ENCODE results near the gene NSUN6. TPM values are rescaled to one million over a fixed set of nuclear protein-coding genes. Genes with fewer than 3 reads are reported as not detected.
"Not testable (repeated sequence)": the region's sequence is repeated elsewhere in the genome, so short reads cannot be mapped to it uniquely, and the experiment has no call there.

Gene NSUN6
- total RNA-seq, 2 donors from 2014 or later, result 18.2 to 19.2 TPM

DNA sequence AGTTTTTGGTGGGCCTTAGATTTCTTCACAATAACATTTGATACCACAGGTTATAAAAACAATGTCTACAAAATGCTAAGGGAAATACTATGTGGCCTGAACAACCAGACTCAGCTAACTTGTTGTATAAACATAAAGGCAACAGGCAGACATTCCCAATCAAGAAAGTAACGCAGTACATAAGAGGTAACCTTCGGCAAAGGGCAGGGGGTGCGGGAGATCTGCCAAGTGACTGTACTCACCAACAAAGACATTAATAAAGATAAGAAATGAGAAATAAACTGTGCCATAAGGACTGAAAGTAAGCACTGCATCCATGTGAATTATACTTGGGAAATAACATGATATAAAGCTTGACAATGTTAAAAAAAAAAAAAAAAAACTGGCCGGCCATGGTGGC lies 15.4 kb downstream of the NSUN6 start:
- Mint-ChIP-seq H3K36me3 (peaks cover 4 to 11% of the 10 kb centered on the region in 2 donors), H3K9me3 (no peaks in the 10 kb centered on the region), H3K27ac (no peak overlapping the region)
- DNase-seq (ENCODE audit: low spot score in 2 of 2) (no peak), ATAC-seq (no peak)

DNA sequence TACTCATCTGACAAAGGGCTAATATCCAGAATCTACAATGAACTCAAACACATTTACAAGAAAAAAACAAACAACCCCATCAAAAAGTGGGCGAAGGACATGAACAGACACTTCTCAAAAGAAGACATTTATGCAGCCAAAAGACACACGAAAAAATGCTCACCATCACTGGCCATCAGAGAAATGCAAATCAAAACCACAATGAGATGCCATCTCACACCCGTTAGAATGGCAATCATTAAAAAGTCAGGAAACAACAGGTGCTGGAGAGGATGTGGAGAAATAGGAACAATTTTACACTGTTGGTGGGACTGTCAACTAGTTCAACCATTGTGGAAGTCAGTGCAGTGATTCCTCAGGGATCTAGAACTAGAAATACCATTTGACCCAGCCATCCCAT lies 18.9 kb downstream of the NSUN6 start:
- not testable (repeated sequence) for H3K9me3 Mint-ChIP-seq; DNase-seq (ENCODE audit: low spot score in 2 of 2); H3K27ac Mint-ChIP-seq; ATAC-seq
- peaks cover 9 to 11% of the 10 kb centered on the region in 2 donors for H3K36me3 Mint-ChIP-seq

DNA sequence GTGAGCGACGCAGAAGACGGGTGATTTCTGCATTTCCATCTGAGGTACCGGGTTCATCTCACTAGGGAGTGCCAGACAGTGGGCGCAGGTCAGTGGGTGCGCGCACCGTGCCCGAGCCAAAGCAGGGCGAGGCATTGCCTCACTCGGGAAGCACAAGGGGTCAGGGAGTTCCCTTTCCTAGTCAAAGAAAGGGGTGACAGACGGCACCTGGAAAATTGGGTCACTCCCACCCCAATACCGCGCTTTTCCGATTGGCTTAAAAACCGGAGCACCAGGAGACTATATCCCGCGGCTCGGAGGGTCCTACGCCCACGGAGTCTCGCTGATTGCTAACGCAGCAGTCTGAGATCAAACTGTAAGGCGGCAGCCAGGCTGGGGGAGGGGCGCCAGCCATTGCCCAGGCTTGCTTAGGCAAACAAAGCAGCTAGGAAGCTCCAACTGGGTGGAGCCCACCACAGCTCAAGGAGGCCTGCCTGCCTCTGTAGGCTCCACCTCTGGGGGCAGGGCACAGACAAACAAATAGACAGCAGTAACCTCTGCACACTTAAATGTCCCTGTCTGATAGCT lies 23.9 kb downstream of the NSUN6 start:
- not testable (repeated sequence) for H3K9me3 Mint-ChIP-seq, ATAC-seq
- Mint-ChIP-seq H3K36me3 (peaks cover 7 to 12% of the 10 kb centered on the region in 2 donors), H3K27ac (peak overlapping the region in 1 of 2 donors; percentile 69)
- DNase-seq (ENCODE audit: low spot score in 2 of 2), result peak; percentile 53 to 56

DNA sequence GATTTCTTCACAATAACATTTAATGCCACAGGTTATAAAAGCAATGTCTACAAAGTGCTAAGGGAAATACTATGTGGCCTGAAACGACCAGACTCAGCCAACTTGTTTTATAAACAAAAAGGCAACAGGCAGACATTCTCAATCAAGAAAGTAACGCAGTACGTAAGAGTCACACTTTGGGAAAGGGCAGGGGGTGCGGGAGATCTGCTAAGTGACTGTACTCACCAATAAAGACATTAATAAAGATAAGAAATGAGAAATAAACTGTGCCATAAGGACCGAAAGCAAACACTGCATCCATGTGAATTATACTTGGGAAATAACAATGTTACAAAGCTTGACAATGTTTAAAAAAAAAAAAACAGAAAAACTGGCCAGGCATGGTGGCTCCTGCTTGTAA lies 25.5 kb downstream of the NSUN6 start:
- no peaks in the 10 kb centered on the region for H3K9me3 Mint-ChIP-seq
- ATAC-seq (no peak), DNase-seq (ENCODE audit: low spot score in 2 of 2) (no peak)
- H3K27ac Mint-ChIP-seq, result no peak overlapping the region
- H3K36me3 Mint-ChIP-seq, result peaks cover 13 to 18% of the 10 kb centered on the region in 2 donors

GRCh38 chr10:18623671-18624070 lies 27.7 kb downstream of the NSUN6 start:
- ATAC-seq; H3K27ac Mint-ChIP-seq; H3K9me3 Mint-ChIP-seq; DNase-seq (ENCODE audit: low spot score in 2 of 2): not testable (repeated sequence)
- H3K36me3 Mint-ChIP-seq, result peaks cover 19 to 32% of the 10 kb centered on the region in 2 donors

DNA sequence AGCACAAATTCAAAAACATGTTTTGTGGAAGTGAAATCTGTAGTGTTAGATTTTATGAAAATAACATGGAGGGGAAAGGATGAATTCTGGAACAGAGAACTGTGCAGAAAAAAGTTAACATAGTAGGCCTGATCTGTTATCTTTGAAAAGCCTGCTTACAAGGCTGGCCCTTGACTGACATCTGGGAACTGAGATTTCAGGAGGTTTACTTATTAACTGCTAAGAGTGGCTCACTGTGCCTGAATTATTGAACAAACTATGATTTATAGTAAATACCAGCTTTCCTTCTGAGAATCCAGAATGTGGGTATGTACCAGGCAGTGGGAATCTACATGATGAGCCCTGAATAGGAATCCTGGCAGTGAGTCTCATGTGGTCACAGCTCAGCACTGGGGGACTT lies 30.5 kb downstream of the NSUN6 start:
- no peak for ATAC-seq
- no peak overlapping the region for H3K27ac Mint-ChIP-seq
- peaks cover 22 to 36% of the 10 kb centered on the region in 2 donors for H3K36me3 Mint-ChIP-seq
- DNase-seq (ENCODE audit: low spot score in 2 of 2), result no peak
- H3K9me3 Mint-ChIP-seq, result no peaks in the 10 kb centered on the region

DNA sequence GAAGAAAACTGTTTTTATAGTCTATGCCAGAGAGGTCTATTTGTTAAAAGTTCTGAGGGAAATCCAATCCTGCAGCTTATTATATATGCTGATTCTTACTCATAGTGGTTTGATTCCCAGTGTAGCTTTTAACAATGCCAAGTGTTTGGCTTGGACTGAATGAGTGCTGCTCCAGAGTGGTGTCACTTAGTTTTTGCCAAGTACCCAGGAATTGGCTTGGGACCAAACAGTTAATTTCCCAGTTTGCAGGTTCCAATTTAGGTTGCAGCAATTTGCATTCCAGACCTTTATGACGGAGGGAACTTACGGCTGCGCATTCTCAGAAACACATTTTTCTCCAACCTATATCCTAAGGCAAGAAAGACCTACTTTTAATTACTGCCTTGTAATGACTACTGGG lies 32.4 kb downstream of the NSUN6 start:
- no peaks in the 10 kb centered on the region for H3K9me3 Mint-ChIP-seq
- no peak for ATAC-seq
- peaks cover 28 to 36% of the 10 kb centered on the region in 2 donors for H3K36me3 Mint-ChIP-seq

GRCh38 chr10:18616337-18616736 lies 35.0 kb downstream of the NSUN6 start:
- peaks cover 37 to 41% of the 10 kb centered on the region in 2 donors for H3K36me3 Mint-ChIP-seq
- no peak for DNase-seq (ENCODE audit: low spot score in 2 of 2)
- no peak for ATAC-seq
- H3K27ac Mint-ChIP-seq, result no peak overlapping the region
- H3K9me3 Mint-ChIP-seq, result no peaks in the 10 kb centered on the region

More for the DNA sequence above, 32.4 kb downstream of the NSUN6 start:
- DNase-seq (ENCODE audit: low spot score in 2 of 2), result no peak
- H3K27ac Mint-ChIP-seq, result no peak overlapping the region

- Mint-ChIP-seq H3K9me3 (no peaks in the 10 kb centered on the region), H3K36me3 (peaks cover 33 to 36% of the 10 kb centered on the region in 2 donors), H3K27ac (no peak overlapping the region)
- ATAC-seq, result no peak
- DNase-seq (ENCODE audit: low spot score in 2 of 2), result no peak
Observed at GRCh38 chr10:18615618-18616017, 35.8 kb downstream of the NSUN6 start.

GRCh38 chr10:18611168-18611567 lies 40.2 kb downstream of the NSUN6 start:
- H3K27ac Mint-ChIP-seq, result no peak overlapping the region
- ATAC-seq (no peak), DNase-seq (ENCODE audit: low spot score in 2 of 2) (no peak)
- peaks cover 12 to 22% of the 10 kb centered on the region in 2 donors for H3K36me3 Mint-ChIP-seq
- no peaks in the 10 kb centered on the region for H3K9me3 Mint-ChIP-seq

- no peak for ATAC-seq
- Mint-ChIP-seq H3K9me3 (no peaks in the 10 kb centered on the region), H3K36me3 (peaks cover 12 to 22% of the 10 kb centered on the region in 2 donors), H3K27ac (no peak overlapping the region)
- no peak for DNase-seq (ENCODE audit: low spot score in 2 of 2)
Observed at GRCh38 chr10:18610517-18610916, 40.9 kb downstream of the NSUN6 start.

- DNase-seq (ENCODE audit: low spot score in 2 of 2) (no peak), ATAC-seq (no peak)
- Mint-ChIP-seq H3K36me3 (peaks cover 12 to 15% of the 10 kb centered on the region in 2 donors), H3K27ac (no peak overlapping the region), H3K9me3 (no peaks in the 10 kb centered on the region)
Observed at GRCh38 chr10:18608596-18608995, 42.8 kb downstream of the NSUN6 start.

- peaks cover 12 to 18% of the 10 kb centered on the region in 2 donors for H3K36me3 Mint-ChIP-seq
- ATAC-seq (peak; percentile 26 to 38), DNase-seq (ENCODE audit: low spot score in 2 of 2) (no peak)
Observed at GRCh38 chr10:18607503-18608378, 43.6 kb downstream of the NSUN6 start.

GRCh38 chr10:18606051-18606695 lies 45.2 kb downstream of the NSUN6 start:
- Mint-ChIP-seq H3K36me3 (peaks cover 0 to 6% of the 10 kb centered on the region in 2 donors), H3K27ac (no peak overlapping the region), H3K9me3 (no peaks in the 10 kb centered on the region)
- ATAC-seq (no peak), DNase-seq (ENCODE audit: low spot score in 2 of 2) (no peak)

More at GRCh38 chr10:18607503-18608378, 43.6 kb downstream of the NSUN6 start:
- H3K9me3 Mint-ChIP-seq, result no peaks in the 10 kb centered on the region
- H3K27ac Mint-ChIP-seq, result no peak overlapping the region

DNA sequence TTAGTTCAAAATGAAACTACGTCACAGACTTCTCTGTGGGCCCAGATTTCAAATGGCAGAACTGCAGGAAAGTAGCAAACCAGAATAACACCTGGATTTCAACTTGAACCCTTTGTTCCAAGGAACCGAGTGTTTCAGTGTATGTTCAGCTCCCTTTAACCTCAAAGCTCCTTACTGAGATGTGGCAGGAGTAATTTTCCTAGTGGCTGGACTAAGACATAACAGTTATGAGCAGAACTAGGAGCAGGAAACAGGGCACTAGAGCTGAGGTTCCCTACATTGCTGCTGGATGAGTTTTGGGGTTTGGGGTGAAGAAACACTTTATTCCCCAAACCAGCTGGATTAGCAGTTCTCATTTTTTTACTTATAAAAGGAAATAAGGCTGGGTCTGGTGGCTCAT lies 50.1 kb downstream of the NSUN6 start:
- Mint-ChIP-seq H3K27ac (no peak overlapping the region), H3K36me3 (peaks cover 0 to 6% of the 10 kb centered on the region in 2 donors)
- ATAC-seq, result no peak

DNA sequence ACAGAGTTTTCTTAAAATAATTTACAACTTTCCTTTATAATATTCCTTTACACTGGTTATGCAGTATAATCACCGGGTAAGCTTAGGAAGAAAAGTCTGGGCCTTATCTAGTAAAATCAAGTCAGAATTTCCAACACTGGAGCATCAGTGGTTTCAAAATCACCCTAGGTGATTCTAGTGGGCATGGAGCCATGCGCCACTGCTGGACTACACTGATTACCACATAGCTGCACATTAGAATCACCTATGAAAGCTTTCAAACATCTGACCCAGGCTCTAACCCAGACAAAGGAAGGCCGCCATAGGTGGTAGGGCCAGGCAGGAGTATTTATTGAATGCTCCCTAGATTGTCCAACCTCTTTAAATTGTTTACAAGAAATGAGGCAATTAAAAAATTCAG lies 52.0 kb downstream of the NSUN6 start:
- H3K9me3 Mint-ChIP-seq, result no peaks in the 10 kb centered on the region
- ATAC-seq (no peak), DNase-seq (ENCODE audit: low spot score in 2 of 2) (no peak)
- H3K27ac Mint-ChIP-seq, result no peak overlapping the region
- peaks cover 9 to 17% of the 10 kb centered on the region in 2 donors for H3K36me3 Mint-ChIP-seq

More for the DNA sequence above, 50.1 kb downstream of the NSUN6 start:
- no peaks in the 10 kb centered on the region for H3K9me3 Mint-ChIP-seq
- DNase-seq (ENCODE audit: low spot score in 2 of 2), result no peak

DNA sequence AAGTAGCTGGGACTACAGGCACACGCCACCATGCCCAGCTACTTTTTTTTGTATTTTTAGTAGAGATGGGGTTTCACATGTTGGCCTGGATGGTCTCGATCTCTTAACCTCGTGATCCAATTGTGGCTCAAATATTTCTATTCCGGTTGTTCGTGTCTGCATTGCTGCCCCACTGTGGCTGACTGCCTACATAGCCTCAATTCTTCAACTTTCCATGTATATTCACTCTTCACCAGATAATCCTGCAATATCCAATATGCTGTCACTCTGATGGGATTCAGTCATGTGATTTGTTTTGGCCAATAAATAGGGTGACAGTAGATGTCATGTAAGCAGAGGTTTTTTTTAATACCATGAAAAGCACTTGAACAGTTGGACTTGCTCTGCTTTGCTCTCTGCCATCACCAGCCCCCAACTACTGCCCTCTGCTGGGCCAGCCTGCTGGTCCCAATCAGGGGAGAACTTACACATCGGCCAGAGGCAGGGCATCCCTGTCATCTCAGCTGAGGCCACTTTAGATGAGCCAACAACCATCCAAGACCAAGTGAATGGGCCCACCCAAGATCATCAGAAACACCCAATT lies 56.7 kb downstream of the NSUN6 start:
- DNase-seq (ENCODE audit: low spot score in 2 of 2) (no peak), ATAC-seq (no peak)
- Mint-ChIP-seq H3K9me3 (peaks cover 5 to 7% of the 10 kb centered on the region in 2 donors), H3K36me3 (peaks cover 38 to 44% of the 10 kb centered on the region in 2 donors), H3K27ac (no peak overlapping the region)
